ENCODE measurements around the gene PLEKHG4. TPM values are rescaled to one million over a fixed set of nuclear protein-coding genes. Genes with fewer than 3 reads are reported as not detected.

PLEKHG4 gene, protein sequence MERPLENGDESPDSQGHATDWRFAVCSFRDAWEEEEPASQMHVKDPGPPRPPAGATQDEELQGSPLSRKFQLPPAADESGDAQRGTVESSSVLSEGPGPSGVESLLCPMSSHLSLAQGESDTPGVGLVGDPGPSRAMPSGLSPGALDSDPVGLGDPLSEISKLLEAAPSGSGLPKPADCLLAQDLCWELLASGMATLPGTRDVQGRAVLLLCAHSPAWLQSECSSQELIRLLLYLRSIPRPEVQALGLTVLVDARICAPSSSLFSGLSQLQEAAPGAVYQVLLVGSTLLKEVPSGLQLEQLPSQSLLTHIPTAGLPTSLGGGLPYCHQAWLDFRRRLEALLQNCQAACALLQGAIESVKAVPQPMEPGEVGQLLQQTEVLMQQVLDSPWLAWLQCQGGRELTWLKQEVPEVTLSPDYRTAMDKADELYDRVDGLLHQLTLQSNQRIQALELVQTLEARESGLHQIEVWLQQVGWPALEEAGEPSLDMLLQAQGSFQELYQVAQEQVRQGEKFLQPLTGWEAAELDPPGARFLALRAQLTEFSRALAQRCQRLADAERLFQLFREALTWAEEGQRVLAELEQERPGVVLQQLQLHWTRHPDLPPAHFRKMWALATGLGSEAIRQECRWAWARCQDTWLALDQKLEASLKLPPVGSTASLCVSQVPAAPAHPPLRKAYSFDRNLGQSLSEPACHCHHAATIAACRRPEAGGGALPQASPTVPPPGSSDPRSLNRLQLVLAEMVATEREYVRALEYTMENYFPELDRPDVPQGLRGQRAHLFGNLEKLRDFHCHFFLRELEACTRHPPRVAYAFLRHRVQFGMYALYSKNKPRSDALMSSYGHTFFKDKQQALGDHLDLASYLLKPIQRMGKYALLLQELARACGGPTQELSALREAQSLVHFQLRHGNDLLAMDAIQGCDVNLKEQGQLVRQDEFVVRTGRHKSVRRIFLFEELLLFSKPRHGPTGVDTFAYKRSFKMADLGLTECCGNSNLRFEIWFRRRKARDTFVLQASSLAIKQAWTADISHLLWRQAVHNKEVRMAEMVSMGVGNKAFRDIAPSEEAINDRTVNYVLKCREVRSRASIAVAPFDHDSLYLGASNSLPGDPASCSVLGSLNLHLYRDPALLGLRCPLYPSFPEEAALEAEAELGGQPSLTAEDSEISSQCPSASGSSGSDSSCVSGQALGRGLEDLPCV
- 25.9 TPM for polyA plus RNA-seq (2013, experiment 1 of 2; ENCODE audit: insufficient read length)
- 26.8 TPM for polyA plus RNA-seq (2013, experiment 2 of 2; ENCODE audit: insufficient read length)

DNA sequence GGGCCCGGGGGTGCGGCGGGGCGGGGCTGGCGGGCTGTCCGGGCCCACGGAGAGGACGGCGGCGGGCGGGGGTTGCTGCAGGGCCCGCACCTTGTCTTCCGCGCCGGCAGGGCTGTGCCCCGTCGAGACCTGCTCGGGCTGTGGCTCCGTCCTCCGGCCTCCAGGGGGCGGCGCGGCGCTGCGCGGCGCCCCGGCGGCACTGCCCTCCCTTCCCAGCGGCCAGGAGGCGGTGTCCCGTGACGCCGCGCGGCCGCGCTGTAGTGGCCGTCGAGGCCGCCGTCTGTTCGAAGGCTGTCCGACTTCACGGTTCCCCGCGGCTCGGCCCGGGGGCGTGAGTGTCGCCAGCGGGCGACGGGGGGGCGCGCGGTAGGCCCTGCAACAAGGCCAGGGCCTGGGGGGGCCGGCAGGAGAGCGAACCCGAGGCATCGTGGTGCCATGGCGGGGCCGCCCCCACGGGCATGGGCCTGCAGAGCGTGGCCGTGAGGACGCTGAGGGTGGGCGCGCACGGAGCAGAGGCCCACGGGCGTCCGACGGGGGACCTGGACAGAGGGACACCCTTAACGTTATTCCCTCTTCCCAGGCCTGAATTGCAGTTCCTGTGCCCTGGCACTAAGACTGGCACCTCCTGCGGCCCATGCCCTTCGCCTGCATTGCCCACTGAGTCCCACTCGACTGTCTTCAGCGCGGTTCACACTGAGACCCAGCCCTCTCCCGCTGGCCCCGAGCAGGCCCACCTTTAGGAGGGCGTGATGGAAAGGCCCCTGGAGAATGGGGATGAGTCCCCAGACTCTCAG lies at the start of gene PLEKHG4:
TSS of gene PLEKHG4 (plus strand) at position 237 of the 794 bp plus-strand sequence. CDS start at position 750, 513 bp downstream.
- DNase-seq = peak; percentile 84

DNA sequence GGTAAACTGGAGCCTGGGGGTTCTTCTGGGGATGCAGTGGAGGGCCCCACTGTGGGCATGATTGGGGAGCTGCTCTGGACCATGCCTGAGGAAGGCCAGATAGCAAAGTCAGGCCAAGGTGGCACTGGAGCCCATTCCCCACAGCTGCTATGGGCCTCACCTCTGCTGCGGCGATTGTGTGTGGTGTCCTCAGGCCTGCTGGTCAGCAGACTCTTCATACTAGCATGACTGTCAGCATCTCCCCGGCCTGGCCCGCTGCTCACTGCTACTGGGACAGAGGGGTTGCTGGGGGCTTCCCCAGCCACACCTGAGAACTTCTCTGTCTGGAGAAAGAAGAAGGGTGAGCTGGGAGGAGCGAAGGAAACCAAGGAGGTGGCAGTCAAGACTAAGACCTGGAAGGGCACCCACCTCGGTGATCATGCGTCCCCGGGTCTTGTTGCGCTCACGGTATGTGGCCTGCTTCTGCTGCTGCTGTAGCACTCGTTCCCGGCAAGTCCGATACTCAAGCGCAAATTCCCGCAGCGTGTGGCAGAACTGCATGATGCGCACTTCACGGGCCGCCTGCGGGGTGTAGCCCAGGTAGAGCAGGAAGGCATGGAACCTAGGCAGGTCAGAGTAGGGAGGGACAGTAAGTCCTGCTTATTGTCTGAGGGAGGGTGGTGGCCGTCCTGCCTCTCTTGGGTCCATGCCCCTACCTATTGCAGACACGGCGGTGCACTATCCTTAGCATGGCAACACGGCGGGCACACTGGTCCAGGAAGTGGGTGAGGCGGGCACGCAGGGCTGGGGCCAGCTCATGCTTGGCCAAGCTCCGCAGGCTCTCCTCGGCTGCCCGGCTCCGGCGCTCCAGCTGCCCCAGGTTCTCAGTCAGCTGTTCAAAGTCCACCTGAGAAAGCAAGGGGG lies 49.2 kb upstream of the PLEKHG4 start:
- no peak for DNase-seq

DNA sequence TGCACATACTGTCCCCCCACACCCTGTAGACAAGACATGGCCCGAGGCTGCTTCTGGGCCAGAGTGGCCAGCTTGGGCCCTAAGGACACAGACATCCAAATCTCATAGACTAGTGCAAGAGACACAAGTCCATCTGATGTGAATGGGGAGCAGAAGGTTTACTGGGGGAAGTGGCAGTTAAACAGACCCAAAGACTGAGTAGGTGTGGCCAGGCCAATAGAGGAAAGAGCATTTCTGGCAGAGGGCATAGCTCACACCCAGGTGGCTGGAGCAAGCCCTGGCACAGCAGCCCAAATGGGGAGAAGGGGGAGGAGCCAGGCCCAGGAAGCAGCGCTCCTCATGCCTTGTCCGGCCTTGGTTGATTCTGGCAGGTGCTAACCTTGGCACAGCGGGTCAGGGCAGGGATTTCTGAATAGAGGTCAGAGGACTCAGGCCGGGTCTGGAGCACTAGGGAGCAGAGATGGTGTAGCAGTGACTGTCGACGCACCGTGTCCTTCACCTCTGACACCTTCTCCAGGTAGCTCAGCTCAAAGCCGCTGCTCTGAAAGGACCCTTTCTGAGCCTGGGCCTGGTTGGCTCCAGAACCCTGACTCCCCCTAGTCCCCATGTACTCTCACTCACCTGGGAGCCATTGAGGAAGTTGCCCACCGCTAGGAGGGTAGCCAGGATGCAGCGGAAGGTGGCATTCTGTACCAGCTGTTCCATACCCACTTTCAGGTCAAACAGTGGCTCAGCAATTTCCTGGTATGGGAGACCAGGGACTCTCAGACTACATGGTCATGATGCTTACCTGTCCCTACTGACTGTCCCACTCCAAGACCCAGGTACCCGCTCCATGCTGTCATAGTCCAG lies 48.3 kb upstream of the PLEKHG4 start:
- DNase-seq = no peak

DNA sequence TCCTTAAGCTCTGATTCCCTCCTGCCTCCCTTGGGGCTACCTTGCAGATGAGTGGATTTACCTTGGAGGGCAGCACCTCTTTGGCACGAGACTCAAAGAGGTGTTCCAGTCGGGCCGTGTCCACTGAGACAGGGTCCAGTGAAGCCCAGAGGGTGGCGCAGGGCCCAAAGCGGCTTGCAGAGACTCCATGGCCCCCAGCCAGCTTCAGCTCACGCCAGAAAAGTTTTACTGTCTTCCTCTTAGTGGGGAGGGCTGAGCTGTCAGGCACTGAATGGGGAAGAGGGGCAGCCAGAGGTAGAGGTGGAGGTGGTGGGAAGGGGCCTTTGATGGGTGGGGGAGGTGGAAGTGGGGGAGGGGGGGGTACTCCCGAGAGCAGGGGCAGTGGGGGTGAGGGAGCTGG lies 45.7 kb upstream of the PLEKHG4 start:
- DNase-seq = no peak

DNA sequence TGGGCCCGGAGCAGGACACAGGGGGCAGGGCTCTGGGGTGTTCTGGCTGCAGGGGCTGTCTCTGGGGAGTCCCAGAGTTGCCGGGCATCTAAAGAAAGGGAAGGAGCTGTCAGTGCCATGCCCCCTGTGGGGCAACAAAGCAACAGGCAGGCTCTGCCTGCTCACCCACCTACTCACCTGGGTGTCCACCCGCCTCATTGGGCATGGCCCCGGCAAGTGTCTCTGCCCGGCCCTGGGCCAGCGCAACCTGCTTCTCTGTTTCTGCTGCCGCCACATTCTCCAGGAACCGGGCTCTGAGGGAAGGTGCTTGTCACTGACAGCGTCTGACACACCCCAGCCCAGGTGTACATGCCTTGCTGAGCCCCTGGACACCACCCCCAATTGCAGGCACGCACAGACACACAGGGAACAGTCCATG lies 45.1 kb upstream of the PLEKHG4 start:
- DNase-seq = no peak

DNA sequence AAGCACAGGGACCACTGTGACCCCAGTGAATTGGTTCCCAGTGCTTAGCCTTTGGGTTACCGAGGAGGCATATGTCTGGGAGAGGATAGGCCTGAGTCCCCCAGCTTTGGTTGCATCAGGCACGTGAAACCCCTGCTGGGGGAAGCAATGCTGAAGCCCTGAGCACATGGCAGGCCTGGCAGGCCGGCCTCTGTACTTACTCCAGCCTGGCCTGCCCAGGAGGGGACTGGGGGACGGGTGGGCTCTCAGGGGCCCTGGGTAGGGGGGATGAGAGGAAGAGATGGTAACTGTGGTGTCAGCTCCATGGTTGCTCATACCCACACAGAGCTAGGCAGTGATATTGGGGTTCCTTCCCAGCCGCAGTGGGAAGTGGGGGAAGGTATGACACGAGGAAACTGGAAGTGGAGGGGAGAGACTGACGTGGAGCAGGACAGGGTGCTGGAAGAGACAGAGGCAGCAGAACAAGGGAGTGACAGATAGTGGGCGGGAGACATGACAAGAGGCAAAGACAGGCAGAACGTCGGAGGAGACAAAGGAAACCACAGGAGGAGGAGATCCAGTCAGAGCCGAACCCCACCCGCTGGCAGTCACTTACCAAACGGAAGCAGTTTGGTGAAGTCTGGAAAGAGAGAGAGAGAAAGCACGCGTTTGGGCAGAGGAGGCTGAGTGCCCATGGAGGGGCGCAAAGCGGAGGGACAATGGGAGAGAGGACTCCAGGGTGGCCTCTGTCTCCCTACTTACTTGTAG lies 43.3 kb upstream of the PLEKHG4 start:
- no peak for DNase-seq

DNA sequence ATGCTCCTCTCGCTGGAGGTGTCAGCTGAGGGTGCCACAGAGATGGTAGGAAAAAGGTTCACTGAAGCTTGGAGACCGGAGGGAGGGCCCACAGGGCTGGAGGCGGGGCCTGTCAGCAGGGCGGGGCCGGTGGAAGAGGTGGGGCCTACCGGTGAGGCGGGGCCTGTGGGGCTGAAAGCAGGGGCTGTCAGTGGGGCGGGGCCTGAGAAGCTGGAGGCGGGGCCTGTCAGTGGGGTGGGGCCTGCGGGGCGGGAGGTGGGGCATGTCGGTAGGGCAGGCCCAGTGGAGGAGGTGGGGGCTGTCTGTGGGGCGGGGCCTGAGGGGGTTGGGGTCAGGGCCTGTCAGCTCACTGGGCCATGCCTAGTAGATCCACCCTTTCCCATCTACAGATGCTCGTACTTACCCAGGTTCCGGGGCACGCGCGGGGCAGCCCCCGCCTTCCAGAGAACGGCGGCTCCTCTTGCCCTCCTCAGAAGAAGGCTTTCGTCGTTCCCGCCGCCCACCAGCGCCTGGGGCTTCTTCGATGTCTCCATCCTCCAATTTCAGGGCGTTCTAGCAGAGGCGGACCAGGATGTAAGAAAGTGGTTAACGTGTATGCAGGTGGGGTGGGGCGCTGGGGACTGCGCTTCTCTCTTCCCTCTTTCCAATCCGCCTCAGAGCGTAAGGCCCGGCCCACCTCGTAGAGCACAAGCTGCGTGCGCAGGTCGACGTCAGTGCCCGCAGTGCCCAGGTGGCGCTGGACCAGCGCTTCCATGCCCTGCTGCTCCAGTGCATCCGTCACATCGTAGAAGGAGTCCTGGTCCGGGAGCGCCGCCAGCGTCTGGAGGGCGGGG lies 42.6 kb upstream of the PLEKHG4 start:
- DNase-seq = peak; percentile 66

DNA sequence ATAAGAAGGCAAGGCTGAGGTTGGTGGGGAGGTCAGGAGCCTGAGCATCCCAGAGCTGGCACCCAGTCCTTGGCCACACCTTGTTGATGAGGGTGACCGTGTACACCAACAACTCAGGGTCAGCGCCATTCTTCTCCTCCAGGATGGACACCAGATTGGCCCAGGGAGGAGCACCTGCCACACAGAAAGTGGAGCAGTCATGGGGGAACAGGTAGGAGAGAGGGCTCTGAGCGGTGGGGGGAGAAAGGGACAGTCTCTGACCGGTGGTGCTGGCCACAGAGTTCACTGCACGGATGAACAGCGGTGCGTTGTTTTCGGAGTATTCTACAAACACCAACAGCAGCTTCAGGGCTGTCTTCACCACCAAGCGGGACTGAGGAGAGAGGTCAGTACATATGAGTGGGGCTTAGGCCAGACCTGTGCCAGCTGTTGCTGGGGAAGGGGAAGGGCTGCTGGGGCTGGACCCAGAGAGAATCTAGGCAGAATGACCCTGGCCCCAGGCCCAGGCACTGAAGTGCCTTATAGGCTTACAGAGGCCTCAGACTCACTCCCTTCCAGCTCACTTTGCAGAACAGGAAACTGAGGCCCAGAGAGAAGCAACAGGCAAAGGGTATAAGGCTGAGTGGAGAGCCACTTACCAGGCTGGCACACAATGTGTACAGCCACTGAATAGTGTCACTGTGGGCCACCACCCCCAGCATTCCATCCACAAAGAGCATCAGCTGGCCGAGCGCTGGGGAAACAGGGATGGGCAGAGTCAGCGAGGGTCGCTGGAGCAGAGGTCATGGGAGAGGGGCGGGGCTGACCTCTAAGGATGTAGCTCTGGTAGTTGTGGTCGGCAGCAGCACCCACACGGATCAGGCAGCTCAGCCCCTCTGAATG lies 41.7 kb upstream of the PLEKHG4 start:
- no peak for DNase-seq

DNA sequence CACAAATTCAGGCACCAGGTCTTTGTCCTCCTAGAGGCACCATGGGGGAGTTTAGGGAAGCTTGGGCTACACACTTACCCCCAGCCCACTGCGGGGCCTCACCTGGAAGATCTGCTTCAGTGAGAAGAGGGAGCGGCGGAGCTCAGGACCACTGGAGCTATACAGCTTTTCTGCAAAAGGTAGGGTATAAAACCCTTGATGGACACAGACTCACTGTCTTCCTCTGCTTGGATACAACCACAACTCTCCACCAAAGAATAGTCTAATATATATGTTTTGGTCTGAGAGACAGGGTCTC lies 41.1 kb upstream of the PLEKHG4 start:
- no peak for DNase-seq

DNA sequence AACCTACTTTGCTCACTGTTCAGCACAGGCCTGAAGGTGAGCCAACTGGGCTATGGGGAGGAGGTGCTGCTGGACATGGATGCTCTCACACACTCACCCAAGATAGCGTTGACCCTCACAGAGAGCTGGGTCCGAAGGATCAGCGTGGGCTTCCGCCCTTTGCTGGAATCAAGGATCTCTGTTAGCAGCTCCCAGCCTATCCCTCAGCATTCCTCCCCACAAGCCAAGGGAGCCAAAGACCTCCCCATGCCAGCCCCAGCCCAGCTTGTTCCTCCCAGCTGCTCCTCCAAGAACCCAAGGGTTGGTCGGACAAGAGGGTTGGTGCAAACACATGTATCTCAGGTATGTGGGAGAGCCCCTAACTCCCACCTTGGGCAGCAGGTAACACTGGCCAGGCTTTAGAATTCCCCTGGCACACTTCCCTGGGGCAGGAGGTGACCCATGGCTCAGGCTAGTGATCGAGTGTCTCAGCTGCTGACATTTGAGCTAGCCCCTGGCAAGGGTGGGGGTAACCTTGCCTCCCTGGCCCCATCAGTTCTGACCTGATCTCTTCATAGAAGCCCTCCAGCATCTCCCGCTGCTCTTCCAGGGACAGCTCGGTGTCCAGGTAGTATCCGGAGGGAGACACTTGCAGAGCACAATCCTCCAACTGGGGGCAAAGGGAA lies 40.4 kb upstream of the PLEKHG4 start:
- no peak for DNase-seq

DNA sequence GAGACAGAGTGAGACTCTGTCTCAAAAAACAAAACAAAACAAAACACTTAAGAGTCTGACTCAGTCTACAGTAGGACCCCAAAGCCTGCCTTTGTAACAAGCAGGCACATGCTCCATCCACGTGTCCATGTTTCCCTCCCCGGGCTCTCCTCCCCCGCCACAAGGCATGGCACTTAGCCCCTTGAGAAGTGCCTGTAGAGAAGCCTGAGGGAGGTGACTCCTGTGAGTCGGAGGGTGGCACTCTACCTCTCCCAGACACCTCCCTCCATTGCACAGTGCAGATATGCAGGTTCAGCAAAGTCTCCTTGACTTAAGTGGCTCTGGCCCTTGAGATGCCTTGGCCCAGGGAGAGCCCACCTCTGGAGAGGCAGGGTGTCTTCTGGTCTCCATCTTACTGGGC lies 38.8 kb upstream of the PLEKHG4 start:
- DNase-seq = peak; percentile 75

DNA sequence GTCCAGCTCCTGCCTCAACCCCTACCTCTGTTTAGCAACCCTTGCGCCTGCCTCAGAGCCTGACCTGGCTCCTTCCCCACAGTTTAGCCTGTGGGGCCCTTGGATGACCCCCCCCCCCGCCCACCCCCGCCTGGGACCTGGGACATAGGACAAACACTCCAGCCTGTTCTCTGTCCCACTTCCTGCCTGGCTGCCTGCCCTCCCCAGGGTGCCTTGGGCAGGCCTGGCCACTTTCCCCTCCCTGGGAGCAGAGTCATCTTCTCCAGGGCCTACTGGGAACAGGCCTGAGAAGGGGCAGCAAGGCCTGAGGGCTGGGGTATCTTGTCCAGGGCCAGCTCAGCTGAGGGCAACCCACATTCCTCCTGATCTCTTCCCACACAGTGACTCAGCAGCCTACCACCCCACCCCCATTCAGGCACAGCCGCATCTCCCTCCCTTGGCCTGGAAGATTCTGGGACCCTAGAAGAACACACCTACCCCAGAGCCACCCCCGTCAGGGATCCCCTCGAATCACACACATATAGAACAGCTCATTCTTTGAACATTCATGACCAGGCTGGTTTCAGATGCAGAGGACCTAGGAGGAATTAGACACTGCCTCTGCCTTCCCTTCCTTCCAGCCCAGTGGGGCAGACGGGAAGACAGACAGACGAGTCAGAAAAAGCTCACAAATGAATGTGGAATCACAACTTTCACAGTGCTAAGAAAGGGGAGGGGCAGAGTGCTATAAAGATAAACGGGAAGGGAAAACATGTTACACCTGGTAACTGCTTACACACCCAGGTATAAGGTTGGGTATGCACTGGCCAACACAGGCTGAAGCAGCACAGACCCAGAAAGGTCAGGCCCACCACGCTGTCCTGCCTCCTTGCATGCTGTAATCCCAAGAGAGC lies 38.1 kb upstream of the PLEKHG4 start:
- peak; percentile 92 for DNase-seq

DNA sequence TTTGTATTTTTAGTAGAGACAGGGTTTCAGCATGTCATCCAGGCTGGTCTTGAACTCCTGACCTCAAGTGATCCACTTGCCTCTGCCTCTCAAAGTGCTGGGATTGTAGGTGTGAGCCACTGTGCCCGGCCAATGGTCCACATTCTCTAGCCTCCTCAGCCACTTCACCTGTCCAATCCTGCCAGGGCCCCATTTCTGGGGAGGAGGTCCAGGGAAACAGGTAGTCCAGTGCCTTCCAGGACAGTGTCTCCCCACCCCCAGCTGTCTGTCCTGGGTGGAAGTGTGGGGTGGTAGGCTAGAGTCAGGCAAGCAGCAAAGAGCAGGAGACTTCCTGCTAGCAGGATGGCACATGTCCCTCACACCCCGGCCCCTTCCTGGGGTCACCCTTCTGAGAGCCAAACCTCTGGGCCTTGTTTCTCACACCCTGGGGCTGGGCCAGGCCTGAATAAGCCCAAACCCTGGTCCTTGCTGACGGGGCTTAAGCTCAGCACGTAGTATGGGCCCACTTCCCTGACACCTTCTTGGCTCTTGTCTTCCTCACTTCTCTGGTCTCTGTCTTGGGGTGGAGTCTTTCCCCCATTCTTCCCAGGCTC lies 37.1 kb upstream of the PLEKHG4 start:
- no peak for DNase-seq

DNA sequence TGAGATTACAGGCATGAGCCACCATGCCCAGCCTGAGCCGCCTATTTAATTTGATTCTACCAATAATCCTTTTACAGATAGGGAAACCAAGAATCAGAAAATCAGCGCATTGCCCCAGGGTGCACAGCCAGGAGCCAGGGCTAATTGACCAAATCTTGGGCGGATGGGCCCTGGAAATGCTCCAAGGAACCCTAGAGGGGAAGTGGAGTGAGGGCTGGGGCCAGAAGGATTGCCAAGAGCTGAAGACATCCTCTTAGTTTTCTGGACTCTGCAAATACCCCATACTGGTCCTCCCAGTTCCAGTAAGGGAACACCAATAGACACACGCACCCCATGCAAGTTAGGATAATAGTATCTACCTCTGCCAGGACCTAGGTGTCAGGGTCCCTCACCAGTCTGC lies 35.9 kb upstream of the PLEKHG4 start:
- DNase-seq = no peak
